NB4 (cell line): ENCODE results near the gene PCDH10.

Source experiments
- DNase-seq: peaks from one replicate; pipeline ENCODE4 v3.0.0; 2010; ENCODE audit warnings: low read depth
- H3K4me3 ChIP-seq: one replicate; pipeline ENCODE4 v1.5.1; 2011; ENCODE audit warnings: mild to moderate bottlenecking, low read depth, low read length, moderate library complexity
- MYC ChIP-seq: IDR thresholded peaks from 2 replicates; pipeline ENCODE4 v1.6.1; 2011; ENCODE audit warnings: low read depth, low read length
- POLR2A ChIP-seq: IDR thresholded peaks from 2 replicates; pipeline ENCODE4 v1.6.1; 2011; ENCODE audit warnings: mild to moderate bottlenecking; ENCODE audit not compliant: insufficient read length; ENCODE audit errors: extremely low read depth
- TF ChIP-seq, protein P1 (sequence below): IDR thresholded peaks from 2 replicates; pipeline ENCODE4 v1.6.1; 2011; ENCODE audit warnings: low read depth, low read length
- TF ChIP-seq, protein P2 (sequence below): IDR thresholded peaks from one replicate; pipeline ENCODE4 v1.5.1; 2012; ENCODE audit warnings: low read depth, low read length

PCDH10 gene

DNA sequence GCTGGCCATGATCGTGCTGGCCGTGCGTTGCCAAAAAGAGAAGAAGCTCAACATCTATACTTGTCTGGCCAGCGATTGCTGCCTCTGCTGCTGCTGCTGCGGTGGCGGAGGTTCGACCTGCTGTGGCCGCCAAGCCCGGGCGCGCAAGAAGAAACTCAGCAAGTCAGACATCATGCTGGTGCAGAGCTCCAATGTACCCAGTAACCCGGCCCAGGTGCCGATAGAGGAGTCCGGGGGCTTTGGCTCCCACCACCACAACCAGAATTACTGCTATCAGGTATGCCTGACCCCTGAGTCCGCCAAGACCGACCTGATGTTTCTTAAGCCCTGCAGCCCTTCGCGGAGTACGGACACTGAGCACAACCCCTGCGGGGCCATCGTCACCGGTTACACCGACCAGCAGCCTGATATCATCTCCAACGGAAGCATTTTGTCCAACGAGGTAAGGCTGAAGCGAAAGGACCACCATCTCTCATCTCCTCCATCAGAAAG, 3.3 kb downstream of the PCDH10 start:
- DNase-seq, result no peak
- TF ChIP-seq POLR2A (no peak), MYC (no peak)
- TF ChIP-seq, protein P1, sequence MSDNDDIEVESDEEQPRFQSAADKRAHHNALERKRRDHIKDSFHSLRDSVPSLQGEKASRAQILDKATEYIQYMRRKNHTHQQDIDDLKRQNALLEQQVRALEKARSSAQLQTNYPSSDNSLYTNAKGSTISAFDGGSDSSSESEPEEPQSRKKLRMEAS, result no peak
- TF ChIP-seq, protein P2, sequence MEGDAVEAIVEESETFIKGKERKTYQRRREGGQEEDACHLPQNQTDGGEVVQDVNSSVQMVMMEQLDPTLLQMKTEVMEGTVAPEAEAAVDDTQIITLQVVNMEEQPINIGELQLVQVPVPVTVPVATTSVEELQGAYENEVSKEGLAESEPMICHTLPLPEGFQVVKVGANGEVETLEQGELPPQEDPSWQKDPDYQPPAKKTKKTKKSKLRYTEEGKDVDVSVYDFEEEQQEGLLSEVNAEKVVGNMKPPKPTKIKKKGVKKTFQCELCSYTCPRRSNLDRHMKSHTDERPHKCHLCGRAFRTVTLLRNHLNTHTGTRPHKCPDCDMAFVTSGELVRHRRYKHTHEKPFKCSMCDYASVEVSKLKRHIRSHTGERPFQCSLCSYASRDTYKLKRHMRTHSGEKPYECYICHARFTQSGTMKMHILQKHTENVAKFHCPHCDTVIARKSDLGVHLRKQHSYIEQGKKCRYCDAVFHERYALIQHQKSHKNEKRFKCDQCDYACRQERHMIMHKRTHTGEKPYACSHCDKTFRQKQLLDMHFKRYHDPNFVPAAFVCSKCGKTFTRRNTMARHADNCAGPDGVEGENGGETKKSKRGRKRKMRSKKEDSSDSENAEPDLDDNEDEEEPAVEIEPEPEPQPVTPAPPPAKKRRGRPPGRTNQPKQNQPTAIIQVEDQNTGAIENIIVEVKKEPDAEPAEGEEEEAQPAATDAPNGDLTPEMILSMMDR, result no peak
- H3K4me3 ChIP-seq, result no peak overlapping the region

DNA sequence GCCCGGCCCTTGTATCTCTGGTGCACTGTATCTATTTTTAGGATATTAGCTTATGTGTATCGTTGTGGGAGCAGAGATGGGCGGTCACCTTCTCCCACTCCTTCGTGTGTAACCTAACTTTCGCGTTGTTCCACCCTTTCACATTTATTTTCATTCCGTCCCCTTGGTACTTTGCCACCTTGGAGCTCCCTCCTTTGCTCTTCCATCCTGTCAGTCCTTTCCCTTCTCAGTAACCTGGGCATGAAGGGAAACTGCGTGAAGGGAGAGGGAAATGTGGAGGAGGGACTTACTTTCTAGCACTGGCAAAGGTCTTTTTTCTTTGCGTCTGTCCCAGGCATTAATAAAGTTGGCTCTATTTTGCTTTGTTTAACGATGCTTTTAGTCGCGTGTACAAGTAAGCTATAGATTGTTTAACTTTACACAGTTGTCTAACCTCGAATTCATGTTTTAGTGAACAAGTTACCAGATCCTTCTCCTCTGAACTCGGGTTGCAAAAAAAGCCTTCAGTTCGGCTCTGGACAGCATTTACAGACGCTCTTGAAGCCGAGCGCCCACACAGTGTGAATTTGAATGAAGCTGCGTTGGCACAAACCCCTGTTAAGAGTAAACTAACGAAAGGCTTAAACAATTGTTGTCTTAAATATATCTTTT, 3.9 kb downstream of the PCDH10 start:
- no peak overlapping the region for H3K4me3 ChIP-seq
- no peak for DNase-seq
- no peak for TF ChIP-seq POLR2A
- TF ChIP-seq MYC, result no peak
- TF ChIP-seq, protein P2, result no peak

DNA sequence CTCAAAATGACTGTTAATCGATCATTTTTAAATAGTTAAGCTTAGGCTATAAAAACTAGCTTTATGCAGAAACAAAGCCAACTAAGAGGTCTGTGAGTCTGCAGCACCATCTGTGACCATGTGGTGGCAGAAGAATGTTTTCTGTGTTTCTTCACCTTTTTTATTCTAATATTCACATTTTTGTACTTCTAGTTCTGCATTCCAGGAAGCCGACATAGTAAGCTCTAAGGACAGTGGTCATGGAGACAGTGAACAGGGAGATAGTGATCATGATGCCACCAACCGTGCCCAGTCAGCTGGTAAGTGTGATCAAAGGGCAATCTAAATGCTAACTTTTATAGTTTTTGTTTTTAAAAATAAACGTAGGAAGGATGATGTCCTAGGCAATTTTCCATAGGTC, 5.6 kb downstream of the PCDH10 start:
- DNase-seq, result peak; percentile 32
- TF ChIP-seq, protein P2, result peak; percentile 52
- no peak for TF ChIP-seq MYC
- no peak for TF ChIP-seq POLR2A
- TF ChIP-seq, protein P1, result peak; percentile 52
- no peak overlapping the region for H3K4me3 ChIP-seq

DNA sequence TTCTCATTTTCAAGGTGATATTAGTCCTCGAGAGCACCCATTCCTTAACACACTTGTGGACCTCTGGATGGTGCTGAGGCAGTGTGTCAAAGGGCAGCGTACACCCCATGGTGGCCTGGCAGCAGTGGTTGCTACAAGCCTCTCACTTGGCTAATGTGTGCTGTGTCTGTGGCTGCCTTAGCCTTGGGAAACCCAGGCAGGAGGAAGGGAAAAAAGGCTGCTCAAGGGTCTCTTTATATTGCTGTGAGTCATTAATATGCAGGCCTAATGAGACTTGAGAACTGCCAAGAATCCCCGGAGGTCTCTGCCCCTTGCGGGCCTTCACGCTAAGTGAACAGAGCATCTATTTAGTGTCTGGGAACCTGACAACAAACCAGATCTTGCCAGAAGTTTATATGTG, 7.0 kb downstream of the PCDH10 start:
- TF ChIP-seq MYC (no peak), POLR2A (no peak)
- TF ChIP-seq, protein P1, result no peak
- TF ChIP-seq, protein P2, result no peak
- DNase-seq, result no peak
- no peak overlapping the region for H3K4me3 ChIP-seq

DNA sequence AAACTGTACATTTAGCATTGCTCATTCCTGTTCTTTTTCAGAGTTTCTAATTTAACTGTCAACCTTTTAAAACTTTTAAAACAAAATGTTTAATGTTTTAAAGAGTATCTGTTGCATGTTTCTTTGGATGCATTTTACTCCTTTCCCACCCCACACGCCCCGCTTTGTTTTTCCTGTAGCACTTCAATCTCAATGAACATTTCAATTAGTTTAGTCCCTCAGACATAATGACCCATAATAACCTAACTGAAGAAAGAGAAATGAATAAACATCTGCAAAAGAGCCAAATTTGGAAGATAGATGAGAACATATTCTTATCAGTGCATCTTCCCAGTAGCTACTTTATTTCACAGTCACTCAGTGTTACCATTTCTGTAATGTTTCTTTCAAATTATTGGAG, 7.5 kb downstream of the PCDH10 start:
- no peak for DNase-seq
- no peak overlapping the region for H3K4me3 ChIP-seq
- TF ChIP-seq, protein P2, result no peak
- TF ChIP-seq POLR2A (no peak), MYC (no peak)
- TF ChIP-seq, protein P1, result no peak
